B cell (primary cell): ENCODE data around the gene OR2T12. TPM values are rescaled to one million over a fixed set of nuclear protein-coding genes. Genes with fewer than 3 reads are reported as not detected.

Experiments
- ATAC-seq: fragments of 200-7000 bp; cut with Tn5 transposase; one replicate; pipeline ENCODE4 v1.10.0; 2021; ENCODE audit warnings: low read depth, mild to moderate bottlenecking, moderate number of reproducible peaks, moderate library complexity
- CTCF ChIA-PET: fragments of 350-600 bp; sonication (Branson Sonifier 250); formaldehyde crosslinking; loops from one replicate; lab custom pipeline; 2021; ENCODE audit warnings: antibody characterized with exemption, inconsistent platforms; lab: Charles Lee
- POLR2A ChIA-PET: fragments of 350-600 bp; sonication (Branson Sonifier 250); formaldehyde crosslinking; loops from one replicate; lab custom pipeline; 2021; ENCODE audit warnings: antibody characterized with exemption; lab: Charles Lee
- DNase-seq: peaks from one replicate; pipeline ENCODE4 v3.0.0; 2013
- H2AFZ ChIP-seq: 2 replicates; pipeline ENCODE4 v1.6.1; 2012; ENCODE audit warnings: mild to moderate bottlenecking, low read depth, low read length; ENCODE audit not compliant: insufficient read depth, poor library complexity, severe bottlenecking
- H3K27ac ChIP-seq, 2 donors: 1 replicate in 1 of 2; 2 replicates in 1 of 2; pipeline ENCODE4 v1.5.1; 2012 to 2013; ENCODE audit warnings: low read length in 2 of 2, mild to moderate bottlenecking in 2 of 2, moderate library complexity in 1 of 2
- H3K27me3 ChIP-seq, 4 experiments: fragments of 200-600 bp in 1 of 4; sonication (generic) in 1 of 4; replicated peaks in 1 of 4; 1 replicate in 2 of 4; 2 replicates in 2 of 4; pipeline versions ENCODE4 v1.6.1 to v1.7.0; 2013 to 2016; ENCODE audit warnings: low read length in 3 of 4, mild to moderate bottlenecking in 2 of 4, mixed read lengths in 1 of 4, moderate library complexity in 1 of 4; ENCODE audit not compliant: insufficient read depth in 4 of 4, control insufficient read depth in 3 of 4; ENCODE audit errors: control extremely low read depth in 1 of 4
- H3K36me3 ChIP-seq, 2 experiments: replicated peaks in 1 of 2; 1 replicate in 1 of 2; 2 replicates in 1 of 2; pipeline versions ENCODE4 v1.6.1 to v1.7.1; 2013; ENCODE audit warnings: low read length in 1 of 2; ENCODE audit not compliant: insufficient read depth in 2 of 2, control insufficient read depth in 1 of 2; ENCODE audit errors: control extremely low read depth in 1 of 2, extremely low read depth in 1 of 2
- H3K4me1 ChIP-seq, 2 donors: fragments of 200-600 bp in 1 of 2; sonication (generic) in 1 of 2; 1 replicate in 1 of 2; 2 replicates in 1 of 2; pipeline versions ENCODE4 v1.5.1 to v1.6.1; 2013 to 2017; ENCODE audit warnings: low read length in 2 of 2; ENCODE audit not compliant: control insufficient read depth in 2 of 2, insufficient read depth in 2 of 2
- H3K4me2 ChIP-seq: replicated peaks from 2 replicates; pipeline ENCODE3; 2012; ENCODE audit warnings: mild to moderate bottlenecking, low read depth, low read length; ENCODE audit not compliant: poor library complexity, severe bottlenecking
- H3K4me3 ChIP-seq, 5 experiments: fragments of 200-600 bp in 1 of 5; sonication (generic) in 1 of 5; 1 replicate in 3 of 5; 2 replicates in 2 of 5; pipeline versions ENCODE4 v1.5.1 to v1.7.0; 2011 to 2016; ENCODE audit warnings: low read length in 4 of 5, mild to moderate bottlenecking in 4 of 5, low read depth in 2 of 5, control low read depth in 1 of 5, moderate library complexity in 1 of 5; ENCODE audit not compliant: insufficient read depth in 1 of 5; ENCODE audit errors: control extremely low read depth in 1 of 5, extremely low read depth in 1 of 5
- H3K79me2 ChIP-seq: fragments of 200-600 bp; sonication (generic); one replicate; pipeline ENCODE4 v1.6.0; 2016; ENCODE audit warnings: low read length; ENCODE audit not compliant: control insufficient read depth, insufficient read depth
- H3K9ac ChIP-seq: fragments of 200-600 bp; sonication (generic); 2 replicates; pipeline ENCODE4 v1.6.1; 2017; ENCODE audit warnings: mild to moderate bottlenecking, low read length, moderate library complexity
- H3K9me3 ChIP-seq, 3 donors: one replicate each; pipeline versions ENCODE4 v1.6.1 to v1.7.1; 2013; ENCODE audit warnings: low read length in 2 of 3; ENCODE audit not compliant: control insufficient read depth in 2 of 3, insufficient read depth in 1 of 3; ENCODE audit errors: control extremely low read depth in 1 of 3
- H4K20me1 ChIP-seq: 2 replicates; pipeline ENCODE4 v1.6.0; 2012; ENCODE audit warnings: mild to moderate bottlenecking, low read length; ENCODE audit not compliant: insufficient read depth, control insufficient read depth, poor library complexity, severe bottlenecking
- H3K27ac Mint-ChIP-seq: one replicate; pipeline ENCODE4 v1.8.0; 2021; ENCODE audit warnings: mixed read lengths
- H3K27me3 Mint-ChIP-seq: one replicate; pipeline ENCODE4 v1.8.0; 2021; ENCODE audit warnings: mixed read lengths
- H3K4me1 Mint-ChIP-seq: one replicate; pipeline ENCODE4 v1.8.0; 2021; ENCODE audit warnings: mixed read lengths
- H3K4me3 Mint-ChIP-seq: one replicate; pipeline ENCODE4 v1.8.0; 2021; ENCODE audit warnings: mixed read lengths
- H3K9me3 Mint-ChIP-seq: one replicate; pipeline ENCODE4 v1.8.0; 2022; ENCODE audit warnings: mixed read lengths; ENCODE audit not compliant: insufficient read depth
- EZH2 ChIP-seq: IDR thresholded peaks from 2 replicates; pipeline ENCODE4 v1.6.1; 2012; ENCODE audit warnings: borderline replicate concordance, low read depth, mild to moderate bottlenecking, moderate library complexity, low read length; ENCODE audit not compliant: insufficient read depth, poor library complexity, severe bottlenecking
- WGBS: methylation state at CpG from one replicate; pipeline ENCODE4 v1.1.5; 2013; ENCODE audit warnings: missing lambda C conversion rate; ENCODE audit not compliant: insufficient coverage; 5-methylcytosine and 5-hydroxymethylcytosine counted together
- intact Hi-C: fragments of 100-400 bp; cut with micrococcal nuclease; formaldehyde crosslinking; loops from one replicate; pipeline ENCODE4 v1.10.0; 2022
- polyA minus RNA-seq: library from RNA; depleted of rRNA, polyadenylated mRNA; stranded (reverse); fragments of >200 nt; gene quantifications from 2 replicates; pipeline ENCODE4 v1.2.3, GENCODE V29; 2012
- polyA plus RNA-seq: library from polyadenylated mRNA; depleted of rRNA; stranded (reverse); fragments of >200 nt; gene quantifications from 2 replicates; pipeline ENCODE4 v1.2.3, GENCODE V29; 2012
- total RNA-seq, 2 donors: library from RNA; stranded (reverse); fragments of 120-200 nt in 1 of 2; gene quantifications; 1 replicate in 1 of 2; 2 replicates in 1 of 2; pipeline versions ENCODE4 v1.2.3 to v1.2.4, GENCODE V29; 2013 to 2022
- TF ChIP-seq, protein P1 (sequence below): fragments of 200-600 bp; IDR thresholded peaks from one replicate; pipeline ENCODE4 v1.8.0; 2022; ENCODE audit warnings: antibody characterized with exemption, mild to moderate bottlenecking

Gene OR2T12, protein sequence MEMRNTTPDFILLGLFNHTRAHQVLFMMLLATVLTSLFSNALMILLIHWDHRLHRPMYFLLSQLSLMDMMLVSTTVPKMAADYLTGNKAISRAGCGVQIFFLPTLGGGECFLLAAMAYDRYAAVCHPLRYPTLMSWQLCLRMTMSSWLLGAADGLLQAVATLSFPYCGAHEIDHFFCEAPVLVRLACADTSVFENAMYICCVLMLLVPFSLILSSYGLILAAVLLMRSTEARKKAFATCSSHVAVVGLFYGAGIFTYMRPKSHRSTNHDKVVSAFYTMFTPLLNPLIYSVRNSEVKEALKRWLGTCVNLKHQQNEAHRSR
- total RNA-seq (not detected in 2 replicates), polyA plus RNA-seq (not detected in 2 replicates), polyA minus RNA-seq (not detected in 2 replicates)
- total RNA-seq (2013) = not detected

DNA sequence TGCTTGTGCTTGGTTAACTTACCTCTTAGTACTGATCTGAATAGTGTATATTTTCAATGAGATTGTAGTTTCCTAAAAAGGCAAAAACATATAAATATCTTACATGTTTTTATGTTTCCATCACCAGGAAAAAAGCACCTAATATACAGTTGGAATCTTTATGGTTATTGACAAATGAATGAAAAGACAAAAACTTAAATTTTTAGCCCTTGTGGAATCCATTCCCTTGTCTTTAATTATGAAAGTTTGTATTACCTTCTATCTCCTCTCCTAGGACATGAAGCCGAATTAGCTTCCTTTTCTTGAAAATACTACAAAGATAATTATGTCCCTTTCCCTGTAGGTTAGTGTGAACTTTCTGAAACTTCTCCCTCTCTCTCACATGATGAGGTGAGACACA is at the start of gene OR2T12:
TSS of gene OR2T12 (minus strand) at position 101 of the 400 bp plus-strand sequence. CDS start 7,846 bp downstream, outside the sequence.
- Histone ChIP-seq H3K27me3 (no peaks in the 10 kb centered on the region), H2AFZ (no peak within 1 kb of the TSS), H3K9ac (no peak within 1 kb of the TSS), H3K36me3 (no peaks in the 10 kb centered on the region), H3K79me2 (no peaks in the 10 kb centered on the region), H3K27ac (no peak within 1 kb of the TSS), H3K4me1 (no peaks in the 10 kb centered on the region), H4K20me1 (no peaks in the 10 kb centered on the region), H3K9me3 (no peaks in the 10 kb centered on the region), H3K4me3 (no peak within 1 kb of the TSS), H3K4me2 (no peak within 1 kb of the TSS)
- TF ChIP-seq, protein P1, sequence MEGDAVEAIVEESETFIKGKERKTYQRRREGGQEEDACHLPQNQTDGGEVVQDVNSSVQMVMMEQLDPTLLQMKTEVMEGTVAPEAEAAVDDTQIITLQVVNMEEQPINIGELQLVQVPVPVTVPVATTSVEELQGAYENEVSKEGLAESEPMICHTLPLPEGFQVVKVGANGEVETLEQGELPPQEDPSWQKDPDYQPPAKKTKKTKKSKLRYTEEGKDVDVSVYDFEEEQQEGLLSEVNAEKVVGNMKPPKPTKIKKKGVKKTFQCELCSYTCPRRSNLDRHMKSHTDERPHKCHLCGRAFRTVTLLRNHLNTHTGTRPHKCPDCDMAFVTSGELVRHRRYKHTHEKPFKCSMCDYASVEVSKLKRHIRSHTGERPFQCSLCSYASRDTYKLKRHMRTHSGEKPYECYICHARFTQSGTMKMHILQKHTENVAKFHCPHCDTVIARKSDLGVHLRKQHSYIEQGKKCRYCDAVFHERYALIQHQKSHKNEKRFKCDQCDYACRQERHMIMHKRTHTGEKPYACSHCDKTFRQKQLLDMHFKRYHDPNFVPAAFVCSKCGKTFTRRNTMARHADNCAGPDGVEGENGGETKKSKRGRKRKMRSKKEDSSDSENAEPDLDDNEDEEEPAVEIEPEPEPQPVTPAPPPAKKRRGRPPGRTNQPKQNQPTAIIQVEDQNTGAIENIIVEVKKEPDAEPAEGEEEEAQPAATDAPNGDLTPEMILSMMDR = no peak
- no peak for TF ChIP-seq EZH2
- WGBS = no CpG with 5 or more reads among the region's 1 CpG
- Mint-ChIP-seq H3K27me3 (no peaks in the 10 kb centered on the region), H3K4me1 (no peaks in the 10 kb centered on the region), H3K9me3 (no peaks in the 10 kb centered on the region), H3K4me3 (no peak within 1 kb of the TSS), H3K27ac (no peak within 1 kb of the TSS)
- POLR2A ChIA-PET = no interaction called here
- intact Hi-C loops = no loop called here
- CTCF ChIA-PET = no interaction called here
- DNase-seq = no peak
- no peak for ATAC-seq

DNA sequence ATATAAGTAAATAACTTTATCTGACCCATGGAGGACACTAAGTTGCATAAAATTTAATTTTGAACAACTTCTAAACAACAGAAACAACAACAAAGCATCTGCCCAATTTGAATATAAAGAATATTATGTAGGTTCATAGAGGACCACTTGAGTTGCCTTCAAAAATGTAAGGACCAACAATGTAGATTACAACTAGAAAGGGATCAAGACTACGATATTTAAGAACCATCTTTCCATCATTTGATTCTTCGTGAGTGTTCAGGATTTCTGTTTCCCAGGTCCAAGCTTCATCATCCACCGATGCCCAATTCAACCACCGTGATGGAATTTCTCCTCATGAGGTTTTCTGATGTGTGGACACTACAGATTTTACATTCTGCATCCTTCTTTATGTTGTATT is 45.3 kb upstream of the OR2T12 start, which contains the start of gene OR14C36:
TSS of gene OR14C36 (plus strand) at position 301 of the 400 bp plus-strand sequence. CDS start at position 301, 0 bp downstream.
- DNase-seq (no peak), ATAC-seq (no peak)
- Histone ChIP-seq H3K9ac (no peak within 1 kb of the TSS), H3K27me3 (peaks cover 0 to 8% (median 2%) of the 10 kb centered on the region in 4 experiments), H2AFZ (no peak within 1 kb of the TSS), H3K36me3 (no peaks in the 10 kb centered on the region), H3K9me3 (no peaks in the 10 kb centered on the region), H3K79me2 (no peaks in the 10 kb centered on the region), H3K4me3 (no peak within 1 kb of the TSS), H3K27ac (no peak within 1 kb of the TSS), H3K4me2 (no peak within 1 kb of the TSS), H4K20me1 (no peaks in the 10 kb centered on the region), H3K4me1 (no peaks in the 10 kb centered on the region)
- ChIA-PET CTCF (no interaction called here), POLR2A (no interaction called here)
- intact Hi-C loops = no loop called here
- Mint-ChIP-seq H3K27ac (no peak within 1 kb of the TSS), H3K9me3 (no peaks in the 10 kb centered on the region), H3K4me3 (no peak within 1 kb of the TSS), H3K4me1 (no peaks in the 10 kb centered on the region), H3K27me3 (peaks cover 15% of the 10 kb centered on the region)
- TF ChIP-seq, protein P1 = no peak
- no peak for TF ChIP-seq EZH2
- WGBS = no CpG with 5 or more reads among the region's 4 CpGs
